Endodermal cell (in vitro differentiated cells): ENCODE data around the gene HAUS7. TPM values are rescaled to one million over a fixed set of nuclear protein-coding genes. Genes with fewer than 3 reads are reported as not detected.

ENCODE experiments used
- DNase-seq: peaks from one replicate; pipeline ENCODE4 v3.0.0-alpha.2; 2017
- H3K27ac ChIP-seq: 2 replicates; pipeline ENCODE4 v1.5.1; 2013; ENCODE audit warnings: mild to moderate bottlenecking, low read depth, low read length, moderate library complexity
- H3K27me3 ChIP-seq: 2 replicates; pipeline ENCODE4 v1.6.1; 2013; ENCODE audit warnings: mild to moderate bottlenecking, low read length, moderate library complexity; ENCODE audit not compliant: insufficient read depth, control insufficient read depth, poor library complexity, severe bottlenecking
- H3K36me3 ChIP-seq: 2 replicates; pipeline ENCODE4 v1.7.0; 2013; ENCODE audit warnings: mild to moderate bottlenecking, low read length, moderate library complexity; ENCODE audit not compliant: control insufficient read depth, insufficient read depth
- H3K4me1 ChIP-seq: one replicate; pipeline ENCODE4 v1.7.0; 2013; ENCODE audit warnings: low read length; ENCODE audit not compliant: control insufficient read depth, insufficient read depth
- H3K4me3 ChIP-seq: 2 replicates; pipeline ENCODE4 v1.5.1; 2013; ENCODE audit warnings: mild to moderate bottlenecking, low read length, moderate library complexity
- H3K9ac ChIP-seq: 2 replicates; pipeline ENCODE4 v1.6.1; 2013; ENCODE audit warnings: mild to moderate bottlenecking, low read length, moderate library complexity; ENCODE audit not compliant: poor library complexity, severe bottlenecking; ENCODE audit errors: extremely low read depth
- H3K9me3 ChIP-seq: 2 replicates; pipeline ENCODE4 v1.6.1; 2013; ENCODE audit warnings: mild to moderate bottlenecking, low read length, moderate library complexity; ENCODE audit not compliant: control insufficient read depth
- H3K27ac Mint-ChIP-seq: 2 replicates; pipeline ENCODE4 v1.8.0; 2020; ENCODE audit warnings: mixed read lengths
- H3K27me3 Mint-ChIP-seq: 2 replicates; pipeline ENCODE4 v1.8.0; 2021; ENCODE audit warnings: mild to moderate bottlenecking, mixed read lengths; ENCODE audit not compliant: insufficient read depth
- H3K36me3 Mint-ChIP-seq: 2 replicates; pipeline ENCODE4 v1.8.0; 2020; ENCODE audit warnings: low read depth, mixed read lengths
- H3K4me1 Mint-ChIP-seq: 2 replicates; pipeline ENCODE4 v1.8.0; 2020; ENCODE audit warnings: mixed read lengths
- H3K4me3 Mint-ChIP-seq: 2 replicates; pipeline ENCODE4 v1.8.0; 2020; ENCODE audit warnings: mild to moderate bottlenecking, moderate library complexity, mixed read lengths
- H3K9me3 Mint-ChIP-seq: 2 replicates; pipeline ENCODE4 v1.8.0; 2020; ENCODE audit warnings: mild to moderate bottlenecking, mixed read lengths
- WGBS, 2 experiments: methylation state at CpG; one replicate each; pipeline versions ENCODE4 v1.1.5 to v1.1.7; 2013; ENCODE audit warnings: missing lambda C conversion rate in 2 of 2, mixed read lengths in 1 of 2; ENCODE audit not compliant: insufficient coverage in 1 of 2, insufficient read length in 1 of 2; 5-methylcytosine and 5-hydroxymethylcytosine counted together
- total RNA-seq, 2 donors: library from RNA; stranded (reverse); fragmentation: NEBNext Ultra II Directional in 1 of 2; extraction: Animal tissue kit (Norgen Biotek cat#: 25700) in 1 of 2; gene quantifications; 2 replicates in 1 of 2; 3 replicates in 1 of 2; pipeline ENCODE4 v1.2.1, GENCODE V29; 2021
- TF ChIP-seq, protein P1 (sequence below): fragments of 200-600 bp; sonication (generic); conservative IDR thresholded peaks from 2 replicates; pipeline ENCODE4 v1.5.0; 2021; ENCODE audit warnings: antibody characterized with exemption, mild to moderate bottlenecking

The HAUS7 gene
- total RNA-seq, 2 donors from 2014 or later, result 28.7 to 30.9 TPM

- Histone ChIP-seq H3K9me3 (no peaks in the 10 kb centered on the region), H3K4me1 (no peaks in the 10 kb centered on the region), H3K36me3 (no peaks in the 10 kb centered on the region), H3K4me3 (no peak overlapping the region), H3K9ac (no peak overlapping the region), H3K27ac (no peak overlapping the region), H3K27me3 (peaks cover 22% of the 10 kb centered on the region)
- no peak for DNase-seq
- no peaks in the 10 kb centered on the region for H3K4me1 Mint-ChIP-seq
- H3K27me3 Mint-ChIP-seq, result peaks cover 17% of the 10 kb centered on the region
- no peaks in the 10 kb centered on the region for H3K36me3 Mint-ChIP-seq
- H3K4me3 Mint-ChIP-seq, result no peak overlapping the region
- peaks cover 73% of the 10 kb centered on the region for H3K9me3 Mint-ChIP-seq
- 91 to 100% methylated on average over 1 to 9 of the region's 9 CpGs for WGBS, 2 experiments
- no peak overlapping the region for H3K27ac Mint-ChIP-seq
- TF ChIP-seq, protein P1, sequence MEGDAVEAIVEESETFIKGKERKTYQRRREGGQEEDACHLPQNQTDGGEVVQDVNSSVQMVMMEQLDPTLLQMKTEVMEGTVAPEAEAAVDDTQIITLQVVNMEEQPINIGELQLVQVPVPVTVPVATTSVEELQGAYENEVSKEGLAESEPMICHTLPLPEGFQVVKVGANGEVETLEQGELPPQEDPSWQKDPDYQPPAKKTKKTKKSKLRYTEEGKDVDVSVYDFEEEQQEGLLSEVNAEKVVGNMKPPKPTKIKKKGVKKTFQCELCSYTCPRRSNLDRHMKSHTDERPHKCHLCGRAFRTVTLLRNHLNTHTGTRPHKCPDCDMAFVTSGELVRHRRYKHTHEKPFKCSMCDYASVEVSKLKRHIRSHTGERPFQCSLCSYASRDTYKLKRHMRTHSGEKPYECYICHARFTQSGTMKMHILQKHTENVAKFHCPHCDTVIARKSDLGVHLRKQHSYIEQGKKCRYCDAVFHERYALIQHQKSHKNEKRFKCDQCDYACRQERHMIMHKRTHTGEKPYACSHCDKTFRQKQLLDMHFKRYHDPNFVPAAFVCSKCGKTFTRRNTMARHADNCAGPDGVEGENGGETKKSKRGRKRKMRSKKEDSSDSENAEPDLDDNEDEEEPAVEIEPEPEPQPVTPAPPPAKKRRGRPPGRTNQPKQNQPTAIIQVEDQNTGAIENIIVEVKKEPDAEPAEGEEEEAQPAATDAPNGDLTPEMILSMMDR, result no peak
Observed at GRCh38 chrX:153414856-153415510, 55.4 kb downstream of the HAUS7 start.

DNA sequence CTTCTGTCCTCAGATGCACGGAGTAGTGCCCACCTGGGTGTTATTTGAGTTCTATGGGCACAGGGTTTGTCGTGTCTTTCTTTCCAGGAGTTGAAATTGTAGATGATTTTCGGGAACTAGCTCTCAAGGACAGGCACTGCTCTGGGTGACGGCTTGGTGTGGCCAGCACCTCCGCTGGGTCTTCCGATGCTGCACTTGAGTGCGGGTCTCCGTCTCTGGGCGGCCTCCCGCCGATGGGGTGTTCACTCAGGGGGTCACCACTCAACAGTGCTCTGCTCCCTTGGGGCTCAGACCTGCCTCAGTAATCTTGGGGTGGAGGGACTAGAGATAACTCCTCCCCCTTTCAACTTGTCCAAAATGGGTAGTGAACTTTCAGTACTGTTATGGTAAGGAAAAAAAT is 56.6 kb downstream of the HAUS7 start:
- no peaks in the 10 kb centered on the region for H3K4me1 ChIP-seq
- no peak overlapping the region for H3K27ac Mint-ChIP-seq
- TF ChIP-seq, protein P1, result no peak
- H3K9ac ChIP-seq, result no peak overlapping the region
- H3K27me3 ChIP-seq, result peaks cover 22% of the 10 kb centered on the region
- peaks cover 19% of the 10 kb centered on the region for H3K27me3 Mint-ChIP-seq
- no peaks in the 10 kb centered on the region for H3K4me1 Mint-ChIP-seq
- WGBS, 2 experiments, result 83 to 100% methylated on average over 1 to 11 of the region's 11 CpGs
- H3K9me3 Mint-ChIP-seq, result peaks cover 72% of the 10 kb centered on the region
- DNase-seq, result no peak
- H3K36me3 Mint-ChIP-seq, result no peaks in the 10 kb centered on the region
- H3K9me3 ChIP-seq, result no peaks in the 10 kb centered on the region
- H3K4me3 ChIP-seq, result no peak overlapping the region
- no peak overlapping the region for H3K27ac ChIP-seq
- no peaks in the 10 kb centered on the region for H3K36me3 ChIP-seq
- no peak overlapping the region for H3K4me3 Mint-ChIP-seq

DNA sequence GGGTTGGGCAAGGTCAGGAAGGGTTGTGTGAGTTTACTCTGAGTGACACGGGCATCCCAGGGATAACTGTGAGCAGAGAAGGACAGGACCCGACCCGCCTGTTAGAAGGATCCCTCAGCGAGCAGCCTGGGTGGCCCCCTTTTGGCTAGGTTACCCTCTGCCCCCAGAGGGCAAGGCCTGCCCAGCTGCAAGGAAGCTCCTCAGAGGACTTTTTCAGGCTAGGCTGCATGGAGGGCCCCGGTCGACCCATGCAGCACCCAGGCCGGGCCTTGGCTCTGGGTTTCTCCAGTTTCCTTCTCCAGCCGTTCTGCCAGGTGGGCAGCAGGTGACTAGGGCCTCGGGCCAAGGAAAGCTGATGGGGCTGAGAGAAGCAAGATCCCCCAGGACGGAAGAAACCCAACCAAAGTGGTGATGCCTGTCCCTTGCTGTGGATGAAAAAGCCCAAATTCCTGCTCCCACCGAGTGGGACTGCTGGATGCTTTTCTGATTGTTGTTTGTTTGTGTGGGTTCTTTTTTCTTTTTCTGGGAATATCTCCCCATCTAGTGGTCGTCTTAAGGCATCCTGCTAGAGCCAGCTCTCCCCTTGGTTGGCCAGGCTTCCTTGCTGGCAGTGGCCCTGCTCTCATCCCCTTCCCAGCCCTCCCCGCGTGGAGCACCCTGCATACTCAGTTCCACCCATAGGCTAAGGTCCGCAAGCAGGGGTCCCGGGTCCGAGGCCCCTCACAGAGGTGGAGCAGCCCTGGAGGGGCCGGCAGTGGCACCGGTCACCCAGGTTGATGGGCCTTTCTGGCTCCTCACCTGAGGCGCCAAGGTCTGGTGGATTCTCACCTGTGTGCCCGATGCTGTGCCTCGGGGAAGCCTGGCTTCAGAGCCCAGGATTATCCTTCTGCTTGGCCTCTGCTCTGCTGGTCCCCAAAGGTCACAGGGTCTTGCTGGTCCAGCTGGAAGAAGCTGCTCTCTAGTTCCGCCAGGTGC is 57.3 kb downstream of the HAUS7 start:
- H3K36me3 ChIP-seq, result no peaks in the 10 kb centered on the region
- peaks cover 67% of the 10 kb centered on the region for H3K9me3 Mint-ChIP-seq
- H3K9ac ChIP-seq, result no peak overlapping the region
- H3K4me3 Mint-ChIP-seq, result no peak overlapping the region
- peaks cover 19% of the 10 kb centered on the region for H3K27me3 Mint-ChIP-seq
- H3K9me3 ChIP-seq, result no peaks in the 10 kb centered on the region
- no peak overlapping the region for H3K4me3 ChIP-seq
- no peak overlapping the region for H3K27ac ChIP-seq
- H3K4me1 ChIP-seq, result no peaks in the 10 kb centered on the region
- no peaks in the 10 kb centered on the region for H3K36me3 Mint-ChIP-seq
- TF ChIP-seq, protein P1, result peak; percentile 48
- no peak for DNase-seq
- peaks cover 22% of the 10 kb centered on the region for H3K27me3 ChIP-seq
- no peaks in the 10 kb centered on the region for H3K4me1 Mint-ChIP-seq
- no peak overlapping the region for H3K27ac Mint-ChIP-seq
- 84 to 93% methylated on average over 5 to 23 of the region's 23 CpGs for WGBS, 2 experiments
